HG03460 (cell line): Measurements from ENCODE around the gene PALM2AKAP2.
"Not testable (repeated sequence)": the region's sequence is repeated elsewhere in the genome, so short reads cannot be mapped to it uniquely, and the experiment has no call there.

Experiments used
- ATAC-seq: cut with Tn5 transposase; IDR thresholded peaks from one replicate; pipeline ENCODE4 v1.9.1; 2021; ENCODE audit not compliant: unreplicated experiment

Gene PALM2AKAP2

DNA sequence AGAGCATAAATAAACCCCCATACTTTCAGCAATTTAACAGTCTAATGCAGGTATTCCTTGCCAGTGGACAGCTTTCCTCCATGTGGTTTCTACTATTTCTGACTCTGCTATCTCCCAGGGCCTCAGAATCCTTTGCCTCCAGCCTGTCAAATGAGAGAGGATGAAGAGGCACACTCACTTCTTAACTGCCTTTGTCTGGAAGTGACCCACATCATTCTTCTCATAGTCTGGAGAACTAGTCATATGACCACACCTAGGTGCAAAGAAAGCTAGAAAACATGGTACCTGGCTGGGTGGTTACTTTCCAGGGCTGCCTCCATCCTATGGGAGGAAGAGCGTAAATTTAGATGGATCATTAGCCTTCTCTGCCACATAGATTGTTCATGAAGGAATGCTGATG is 22.5 kb downstream of the PALM2AKAP2 start:
- ATAC-seq: no peak

DNA sequence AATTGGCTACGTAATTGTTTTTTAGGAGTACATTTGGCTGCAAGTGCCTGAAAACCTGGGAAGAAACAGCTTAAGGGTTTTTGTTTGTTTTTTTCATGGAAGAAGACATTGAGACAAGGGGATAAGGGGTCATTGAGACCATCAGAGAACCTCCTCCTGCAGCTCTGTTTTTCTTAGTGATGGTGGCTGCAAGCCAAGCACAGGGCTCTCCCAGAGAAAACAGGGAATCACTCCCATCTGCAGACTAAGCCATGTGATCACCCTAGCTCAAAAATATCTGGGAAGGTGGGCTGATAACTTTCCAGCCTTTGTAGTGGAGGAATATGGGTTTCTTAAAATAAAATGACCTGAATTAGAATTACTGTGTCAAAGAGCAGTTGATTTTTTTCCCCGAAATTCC is 25.1 kb downstream of the PALM2AKAP2 start:
- ATAC-seq: no peak

DNA sequence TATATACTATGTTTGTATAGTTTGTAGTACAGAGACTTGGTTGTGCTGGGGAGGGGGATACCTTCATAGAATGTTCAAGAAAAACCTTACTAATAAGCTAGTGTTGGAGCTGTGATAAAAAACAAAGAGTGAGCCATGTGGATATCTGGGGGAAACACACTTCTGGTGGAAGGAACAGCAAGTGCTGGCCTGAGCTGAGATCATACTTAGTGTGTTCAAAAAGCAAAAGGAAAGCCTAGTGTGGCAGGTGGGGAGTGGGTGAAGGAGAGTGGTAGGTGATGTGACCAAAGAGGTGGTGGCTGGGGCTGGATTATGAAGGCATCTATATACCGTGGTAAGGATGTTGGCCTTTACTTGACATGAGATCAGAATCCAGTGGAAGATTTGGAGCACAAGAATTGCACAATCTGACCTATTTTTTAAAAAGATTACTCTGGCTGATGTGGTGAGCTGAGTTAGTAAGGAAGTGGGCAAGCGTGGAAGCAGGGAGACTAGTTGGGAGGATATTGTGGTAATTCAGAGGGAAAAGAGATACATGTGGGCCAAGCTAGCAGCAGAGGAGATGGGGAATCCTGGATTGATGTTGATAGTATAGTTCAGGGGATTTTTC is 26.6 kb downstream of the PALM2AKAP2 start:
- ATAC-seq: no peak

DNA sequence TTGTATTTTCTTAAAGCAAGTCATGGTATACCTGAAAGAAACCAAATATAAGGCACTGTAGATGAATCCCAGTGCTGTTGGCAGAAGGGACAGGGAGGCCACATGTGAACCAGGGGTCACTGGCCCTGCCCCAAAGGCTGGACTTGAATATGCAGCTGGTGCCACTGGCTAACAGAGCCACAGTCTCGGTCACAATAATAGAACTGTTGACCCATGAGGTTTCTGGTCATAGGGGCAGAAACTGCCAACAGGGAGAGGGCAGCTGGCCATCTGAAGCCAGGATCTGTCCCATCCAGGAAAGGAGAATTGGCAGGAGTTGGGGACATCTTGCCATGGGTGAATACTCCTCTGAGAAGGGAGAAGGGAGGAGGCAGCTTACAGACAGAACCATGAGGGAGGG is 31.9 kb downstream of the PALM2AKAP2 start:
- ATAC-seq: no peak

DNA sequence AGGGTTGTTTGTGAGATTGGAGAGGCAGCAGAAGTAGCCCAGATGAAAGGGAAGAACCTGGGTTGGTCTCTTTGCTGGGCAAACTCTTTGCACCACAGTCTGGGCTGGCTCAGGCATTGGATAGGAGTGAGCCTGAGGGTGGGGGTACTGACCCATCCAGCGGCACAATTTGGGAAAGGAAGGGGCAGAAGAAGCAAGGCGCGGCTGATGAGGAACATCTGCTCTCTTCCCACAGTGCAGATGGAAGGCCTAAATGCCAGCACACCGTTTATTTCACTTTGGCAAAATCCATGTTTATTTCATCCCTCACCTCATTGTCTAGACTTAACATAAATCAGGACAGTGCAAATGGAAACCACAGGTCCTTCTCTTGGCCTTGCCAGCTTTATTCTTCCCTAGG is 32.3 kb downstream of the PALM2AKAP2 start:
- no peak for ATAC-seq

DNA sequence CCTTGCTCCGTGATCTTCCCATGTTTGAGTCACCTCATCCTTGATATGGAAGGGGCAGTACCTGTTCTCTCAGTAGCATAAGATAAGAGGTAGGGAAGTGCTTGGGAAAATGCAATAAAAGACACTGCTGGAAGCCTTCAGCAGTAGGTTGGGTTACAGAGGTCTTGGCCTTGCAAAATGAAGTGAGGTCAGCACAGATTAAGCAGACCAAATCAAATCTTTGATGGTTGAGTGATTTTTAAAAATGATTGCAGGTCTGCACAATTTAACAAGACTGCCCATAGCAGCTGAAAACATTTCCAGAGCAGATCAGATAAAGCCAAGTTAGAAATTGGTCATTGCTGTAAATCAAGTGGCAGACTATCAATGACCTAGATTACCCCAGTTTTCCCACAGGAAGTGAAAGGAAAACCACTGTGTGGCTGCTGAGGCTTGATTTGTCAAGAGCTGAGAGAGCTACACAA is 32.9 kb downstream of the PALM2AKAP2 start:
- ATAC-seq: no peak

DNA sequence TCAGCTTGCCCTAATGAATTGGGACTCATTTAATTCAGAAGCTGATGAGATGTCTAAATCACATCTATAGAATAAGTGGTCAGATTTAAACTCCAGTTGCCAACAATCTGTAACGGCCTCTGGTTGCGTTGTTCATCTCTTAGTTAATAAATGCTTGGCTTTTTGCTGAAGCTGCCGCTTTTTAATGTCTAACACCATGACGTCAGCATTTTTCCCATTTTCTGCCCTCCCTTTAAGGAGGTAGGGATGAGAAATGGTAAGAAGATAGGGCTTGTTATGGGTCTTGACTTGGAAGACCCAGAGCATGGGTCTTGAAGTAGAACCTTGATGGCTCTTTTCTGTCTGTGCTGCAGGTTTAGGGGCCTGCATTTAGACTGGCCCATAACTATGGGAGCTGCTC is 33.3 kb downstream of the PALM2AKAP2 start:
- ATAC-seq: no peak

DNA sequence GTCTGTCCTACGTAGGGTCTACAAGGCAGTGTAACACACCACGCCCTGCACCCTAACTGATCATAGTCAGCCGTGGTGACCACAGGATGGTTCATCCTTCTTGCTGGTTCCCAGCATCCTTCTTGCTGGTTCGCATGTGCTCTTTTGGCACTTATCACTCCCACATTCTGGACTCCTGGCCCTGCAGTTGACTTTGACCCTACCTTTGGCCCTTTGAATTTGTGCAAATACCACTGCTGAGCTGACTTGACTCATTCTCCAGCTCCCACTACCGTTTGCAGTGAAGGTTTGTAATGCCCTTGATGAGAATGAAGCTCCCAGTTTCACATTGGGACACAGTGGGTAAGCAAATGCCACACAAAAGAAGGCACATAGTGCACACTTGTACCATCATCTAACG is 33.8 kb downstream of the PALM2AKAP2 start:
- ATAC-seq: no peak

DNA sequence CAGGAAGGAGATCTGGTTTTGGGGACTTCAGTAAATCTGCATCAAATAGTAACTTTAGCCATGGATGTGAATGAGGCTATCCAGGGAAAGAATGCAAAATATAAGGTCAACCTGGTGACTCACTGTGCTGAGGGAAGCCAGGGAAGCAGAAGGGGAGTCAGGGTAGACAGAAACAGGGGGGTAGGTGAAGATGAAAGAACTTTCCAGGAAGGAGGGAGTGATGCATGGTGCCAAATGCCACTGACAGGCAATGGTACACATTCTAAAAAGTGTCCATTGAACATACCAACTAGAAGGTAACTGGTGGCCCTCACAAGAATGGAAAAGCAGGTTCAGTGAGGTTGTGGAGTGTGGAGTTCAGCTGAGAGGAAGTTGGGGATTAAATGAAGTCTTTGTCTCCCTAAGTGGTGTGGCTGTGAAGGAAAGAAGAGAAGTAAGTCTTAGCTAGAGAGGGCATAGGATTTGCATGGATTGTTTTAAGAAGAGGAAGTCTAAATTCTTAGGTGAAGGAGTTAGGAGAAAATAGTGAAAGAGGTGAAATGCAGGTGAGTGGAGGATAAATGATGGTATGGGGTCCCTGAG is 35.5 kb downstream of the PALM2AKAP2 start:
- no peak for ATAC-seq

DNA sequence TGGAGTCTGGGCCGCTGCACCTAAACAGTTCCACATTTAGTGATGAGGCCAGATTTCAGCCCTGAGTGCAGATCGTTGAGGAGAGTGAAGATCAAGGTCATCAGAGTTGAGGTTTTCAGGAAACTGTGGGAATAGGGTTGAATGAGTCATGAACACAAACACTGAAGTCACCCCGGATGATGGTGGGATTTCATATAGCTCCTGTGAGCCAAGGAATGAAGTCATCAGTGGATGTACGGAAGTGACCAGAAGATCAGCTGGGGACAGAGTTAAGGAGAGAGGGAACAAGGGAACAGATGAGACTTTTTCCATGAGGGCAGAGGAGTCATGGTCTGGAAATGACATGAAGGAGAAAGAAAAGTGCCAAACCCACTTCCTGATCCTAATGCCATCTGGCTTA is 36.5 kb downstream of the PALM2AKAP2 start:
- no peak for ATAC-seq

DNA sequence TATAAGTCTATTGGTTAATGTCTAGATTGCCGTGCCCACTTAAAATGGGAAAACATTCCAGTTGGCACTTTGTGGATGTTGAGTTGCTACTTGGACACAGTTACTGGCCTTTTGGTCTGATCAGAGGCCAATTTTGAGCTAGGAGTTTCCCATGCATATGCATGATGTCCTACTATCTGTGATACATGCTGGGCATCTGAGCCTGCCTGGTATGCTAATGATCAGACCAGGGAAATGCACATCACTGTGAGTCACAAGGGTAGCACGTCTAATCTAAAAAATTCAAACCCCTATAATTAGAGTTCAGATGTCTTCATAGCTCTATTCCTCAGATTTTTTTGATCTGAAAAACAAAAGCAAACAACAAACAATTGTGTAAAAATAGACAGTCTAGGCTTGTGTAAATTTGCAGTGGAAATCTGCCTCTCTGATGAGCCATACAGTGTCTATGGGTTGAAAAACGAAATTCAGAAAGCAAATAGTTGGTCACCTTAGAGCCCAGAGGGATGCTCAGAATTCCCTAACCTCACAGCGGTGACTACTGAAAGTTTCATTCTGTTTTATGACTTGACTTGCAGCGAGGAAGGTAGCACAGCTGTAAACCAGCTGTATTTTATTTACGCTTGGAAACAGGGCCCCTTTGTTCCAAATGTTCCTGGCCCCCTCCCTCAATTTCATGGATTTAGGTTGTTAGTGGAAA is 37.3 kb downstream of the PALM2AKAP2 start:
- ATAC-seq: no peak

DNA sequence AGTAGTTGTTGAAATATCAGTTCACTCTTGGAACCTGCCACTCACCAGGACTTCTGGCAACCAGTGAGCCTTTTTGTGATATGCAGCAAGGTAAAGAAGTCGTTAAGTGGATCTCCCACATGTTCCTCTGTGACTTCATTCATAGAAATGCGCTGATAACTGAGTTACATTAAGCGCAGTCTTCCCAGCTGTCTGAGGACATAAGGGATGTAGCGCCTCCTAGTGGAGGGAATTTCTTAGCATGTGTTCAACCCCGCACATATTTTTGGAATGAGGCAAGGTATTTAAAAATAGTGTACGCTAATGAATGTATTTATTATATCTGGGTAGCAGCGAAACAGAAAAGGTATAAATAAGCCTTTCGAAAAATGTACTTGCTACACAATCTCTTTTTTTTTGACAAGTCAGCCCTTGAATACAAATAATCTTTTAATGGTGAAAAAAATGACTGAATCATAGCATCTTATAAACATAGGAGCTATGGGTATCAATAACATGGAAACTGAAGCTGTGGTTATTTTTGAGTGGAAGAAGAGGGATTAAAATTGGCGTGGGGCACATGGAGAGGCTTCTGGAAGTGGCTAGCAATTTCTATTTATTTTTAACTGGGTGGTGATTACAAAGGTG is 38.0 kb downstream of the PALM2AKAP2 start:
- no peak for ATAC-seq

DNA sequence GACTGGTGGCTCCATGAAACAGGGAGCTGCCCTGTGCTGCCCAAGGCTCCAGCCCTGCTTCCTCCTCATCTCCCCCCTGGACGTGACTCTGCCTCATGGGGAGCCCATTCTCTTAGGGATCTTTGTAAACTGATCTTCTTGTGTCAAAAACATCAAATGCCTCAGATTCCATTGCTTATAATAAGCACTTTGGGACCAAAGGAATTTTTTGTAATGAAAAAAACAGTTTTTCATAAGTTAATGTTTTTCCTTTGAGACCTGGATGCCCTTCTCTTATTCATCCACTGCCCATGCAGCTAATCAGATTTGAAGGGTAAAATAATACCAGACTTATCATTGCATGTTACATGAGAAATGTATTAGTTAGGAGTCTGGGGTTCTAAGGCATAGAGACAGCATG is 41.7 kb downstream of the PALM2AKAP2 start:
- no peak for ATAC-seq

DNA sequence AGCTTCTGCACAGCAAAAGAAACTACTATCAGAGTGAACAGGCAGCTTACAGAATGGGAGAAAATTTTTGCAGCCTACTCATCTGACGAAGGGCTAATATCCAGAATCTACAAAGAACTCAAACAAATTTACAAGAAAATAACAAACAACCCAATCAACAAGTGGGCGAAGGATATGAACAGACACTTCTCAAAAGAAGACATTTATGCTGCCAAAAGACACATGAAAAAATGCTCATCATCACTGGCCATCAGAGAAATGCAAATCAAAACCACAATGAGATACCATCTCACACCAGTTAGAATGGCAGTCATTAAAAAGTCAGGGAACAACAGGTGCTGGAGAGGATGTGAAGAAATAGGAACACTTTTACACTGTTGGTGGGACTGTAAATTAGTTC is 45.4 kb downstream of the PALM2AKAP2 start:
- ATAC-seq: not testable (repeated sequence)

DNA sequence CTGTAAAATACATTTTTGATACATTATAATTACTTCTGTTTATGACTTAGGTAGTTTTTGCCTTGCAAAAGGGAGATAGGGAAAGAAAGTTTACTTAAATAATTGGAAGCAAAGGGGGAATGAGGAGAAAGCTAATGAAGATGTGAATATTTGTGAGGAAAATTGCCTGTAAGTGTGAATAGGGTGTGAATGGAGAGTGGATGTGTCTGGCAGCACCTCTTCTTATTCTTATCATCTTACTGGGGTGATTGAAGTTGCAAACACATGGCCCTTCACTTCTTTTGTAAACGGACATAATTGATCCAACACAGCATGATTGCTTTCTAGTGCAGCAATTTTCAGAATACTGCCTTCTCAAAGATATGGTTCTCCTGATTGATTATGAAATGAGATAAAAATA is 46.6 kb downstream of the PALM2AKAP2 start:
- ATAC-seq: no peak

DNA sequence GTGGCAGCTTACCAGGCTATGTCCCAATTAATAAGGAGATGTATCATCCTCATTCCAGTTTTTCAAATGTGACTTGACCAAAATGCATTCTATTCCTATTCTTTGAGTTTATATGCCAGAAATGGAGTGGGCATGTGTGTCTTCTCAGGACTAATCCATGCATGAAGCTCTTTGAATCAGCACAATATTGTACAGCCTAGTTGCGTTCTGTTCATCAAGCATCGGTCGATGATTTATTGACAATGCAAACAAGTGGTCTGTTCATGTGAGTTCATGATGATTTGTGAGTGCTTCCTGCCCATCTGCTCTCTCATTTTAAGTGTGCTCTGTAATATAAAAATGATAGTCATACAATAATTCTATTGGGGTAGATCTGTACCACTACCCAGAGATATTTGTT is 48.3 kb downstream of the PALM2AKAP2 start:
- ATAC-seq: no peak
